Astrocyte of the cerebellum (primary cell): ENCODE data around the gene AP5S1.

ENCODE experiments used
- DNase-seq: peaks from one replicate; pipeline ENCODE4 v3.0.0-alpha.2; 2011; ENCODE audit warnings: low read depth
- H3K4me3 ChIP-seq: 2 replicates; pipeline ENCODE4 v1.5.1; 2011; ENCODE audit warnings: mild to moderate bottlenecking, low read depth, low read length, moderate library complexity
- in situ Hi-C: cut with HindIII; loops from 2 replicates; pipeline ENCODE4 v1.10.0; 2017; ENCODE audit warnings: low sequenced_read_pairs
- TF ChIP-seq, protein P1 (sequence below): IDR thresholded peaks from 2 replicates; pipeline ENCODE4 v1.5.1; 2012; ENCODE audit warnings: low read length, low read depth, moderate library complexity, mild to moderate bottlenecking; ENCODE audit errors: missing control alignments

Gene AP5S1

DNA sequence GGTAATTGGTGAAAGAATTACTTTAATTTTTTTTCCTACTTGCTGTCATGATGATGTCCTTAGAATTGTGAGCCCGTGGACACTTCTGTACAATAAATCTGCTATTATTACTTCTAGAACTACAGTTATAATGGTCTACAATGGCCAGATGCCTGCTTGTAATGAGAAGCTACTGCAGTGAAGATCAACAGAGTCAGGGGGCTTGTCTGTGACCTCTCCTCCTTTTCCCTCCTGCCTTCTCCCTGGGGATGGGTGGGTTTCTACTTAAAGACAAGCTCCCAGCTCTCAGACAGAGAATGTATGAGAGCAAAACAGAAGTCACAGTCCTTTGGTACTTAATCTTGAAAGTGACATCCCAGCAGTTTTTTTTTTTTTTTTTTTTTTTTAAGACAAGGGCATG lies 55.7 kb downstream of the AP5S1 start:
- TF ChIP-seq, protein P1, sequence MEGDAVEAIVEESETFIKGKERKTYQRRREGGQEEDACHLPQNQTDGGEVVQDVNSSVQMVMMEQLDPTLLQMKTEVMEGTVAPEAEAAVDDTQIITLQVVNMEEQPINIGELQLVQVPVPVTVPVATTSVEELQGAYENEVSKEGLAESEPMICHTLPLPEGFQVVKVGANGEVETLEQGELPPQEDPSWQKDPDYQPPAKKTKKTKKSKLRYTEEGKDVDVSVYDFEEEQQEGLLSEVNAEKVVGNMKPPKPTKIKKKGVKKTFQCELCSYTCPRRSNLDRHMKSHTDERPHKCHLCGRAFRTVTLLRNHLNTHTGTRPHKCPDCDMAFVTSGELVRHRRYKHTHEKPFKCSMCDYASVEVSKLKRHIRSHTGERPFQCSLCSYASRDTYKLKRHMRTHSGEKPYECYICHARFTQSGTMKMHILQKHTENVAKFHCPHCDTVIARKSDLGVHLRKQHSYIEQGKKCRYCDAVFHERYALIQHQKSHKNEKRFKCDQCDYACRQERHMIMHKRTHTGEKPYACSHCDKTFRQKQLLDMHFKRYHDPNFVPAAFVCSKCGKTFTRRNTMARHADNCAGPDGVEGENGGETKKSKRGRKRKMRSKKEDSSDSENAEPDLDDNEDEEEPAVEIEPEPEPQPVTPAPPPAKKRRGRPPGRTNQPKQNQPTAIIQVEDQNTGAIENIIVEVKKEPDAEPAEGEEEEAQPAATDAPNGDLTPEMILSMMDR: no peak
- H3K4me3 ChIP-seq: no peak overlapping the region
- in situ Hi-C loops: no loop called here
- DNase-seq: no peak

DNA sequence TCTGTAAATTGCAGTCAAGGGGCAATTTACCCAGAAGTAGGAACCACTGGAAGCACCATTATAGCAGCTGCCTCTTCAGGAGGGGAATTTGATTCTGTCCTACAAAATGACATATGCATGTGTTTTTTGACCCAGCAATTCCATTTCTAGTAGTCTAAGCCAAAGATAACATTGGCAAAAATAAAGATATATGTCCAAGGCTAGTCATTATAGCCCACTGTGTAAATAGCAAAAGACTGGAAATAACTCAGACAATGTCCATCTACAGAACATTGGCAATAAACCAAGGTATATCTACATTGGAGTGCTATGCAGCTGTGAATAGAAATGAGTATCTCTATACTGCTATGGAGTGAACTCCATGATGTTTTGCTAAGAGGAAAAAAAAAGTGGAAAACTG lies 56.3 kb downstream of the AP5S1 start:
- DNase-seq: no peak
- TF ChIP-seq, protein P1: no peak
- no peak overlapping the region for H3K4me3 ChIP-seq
- in situ Hi-C loops: no loop called here
